GM18498 (cell line): ENCODE measurements around the gene FZD2.
"Not testable (repeated sequence)": the region's sequence is repeated elsewhere in the genome, so short reads cannot be mapped to it uniquely, and the experiment has no call there.

Experiments used
- ATAC-seq: cut with Tn5 transposase; IDR thresholded peaks from one replicate; pipeline ENCODE4 v1.9.1; 2021; ENCODE audit warnings: mild to moderate bottlenecking, moderate library complexity; ENCODE audit not compliant: unreplicated experiment

The FZD2 gene

DNA sequence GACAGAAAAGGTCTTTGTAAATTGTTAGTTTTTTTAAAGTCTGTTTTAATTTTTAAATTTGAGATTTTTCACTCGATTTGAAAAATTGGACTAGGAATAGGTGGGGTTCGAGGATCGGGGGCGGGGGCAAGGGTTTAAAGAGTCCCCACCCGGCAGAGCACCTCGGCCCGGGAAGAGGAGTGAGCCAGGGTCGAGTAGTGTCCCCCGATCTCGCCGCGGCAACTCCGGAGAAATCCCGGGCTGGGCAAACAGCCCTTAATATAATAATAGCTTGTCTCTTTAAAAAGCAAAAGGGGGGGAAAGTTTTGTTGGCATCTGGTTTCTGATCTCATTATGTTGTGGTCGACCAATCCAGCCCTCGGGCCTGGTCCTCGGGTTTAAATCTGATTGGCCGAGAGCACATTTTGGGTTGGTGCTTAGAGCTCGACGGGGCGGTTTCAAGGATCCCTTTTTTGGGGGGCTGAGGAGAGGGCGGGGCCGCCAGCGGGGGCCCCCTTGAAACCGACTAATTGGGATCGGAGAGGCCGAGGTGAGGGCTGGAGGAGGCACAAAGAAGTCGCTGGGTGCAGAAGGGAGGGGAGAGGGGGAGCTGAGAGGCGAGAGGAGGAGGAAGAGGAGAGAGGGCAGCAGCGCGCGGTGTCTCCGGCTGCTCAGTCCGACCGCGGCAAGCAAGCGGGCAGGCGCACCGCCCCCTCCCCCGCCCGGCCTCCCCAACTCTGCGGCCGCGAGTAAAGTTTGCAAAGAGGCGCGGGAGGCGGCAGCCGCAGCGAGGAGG, at the start of gene FZD2:
FZD2 (plus strand) TSS at position 653 of the 775 bp plus-strand sequence. CDS start 205 bp downstream, outside the sequence.
- peak; percentile 64 for ATAC-seq

DNA sequence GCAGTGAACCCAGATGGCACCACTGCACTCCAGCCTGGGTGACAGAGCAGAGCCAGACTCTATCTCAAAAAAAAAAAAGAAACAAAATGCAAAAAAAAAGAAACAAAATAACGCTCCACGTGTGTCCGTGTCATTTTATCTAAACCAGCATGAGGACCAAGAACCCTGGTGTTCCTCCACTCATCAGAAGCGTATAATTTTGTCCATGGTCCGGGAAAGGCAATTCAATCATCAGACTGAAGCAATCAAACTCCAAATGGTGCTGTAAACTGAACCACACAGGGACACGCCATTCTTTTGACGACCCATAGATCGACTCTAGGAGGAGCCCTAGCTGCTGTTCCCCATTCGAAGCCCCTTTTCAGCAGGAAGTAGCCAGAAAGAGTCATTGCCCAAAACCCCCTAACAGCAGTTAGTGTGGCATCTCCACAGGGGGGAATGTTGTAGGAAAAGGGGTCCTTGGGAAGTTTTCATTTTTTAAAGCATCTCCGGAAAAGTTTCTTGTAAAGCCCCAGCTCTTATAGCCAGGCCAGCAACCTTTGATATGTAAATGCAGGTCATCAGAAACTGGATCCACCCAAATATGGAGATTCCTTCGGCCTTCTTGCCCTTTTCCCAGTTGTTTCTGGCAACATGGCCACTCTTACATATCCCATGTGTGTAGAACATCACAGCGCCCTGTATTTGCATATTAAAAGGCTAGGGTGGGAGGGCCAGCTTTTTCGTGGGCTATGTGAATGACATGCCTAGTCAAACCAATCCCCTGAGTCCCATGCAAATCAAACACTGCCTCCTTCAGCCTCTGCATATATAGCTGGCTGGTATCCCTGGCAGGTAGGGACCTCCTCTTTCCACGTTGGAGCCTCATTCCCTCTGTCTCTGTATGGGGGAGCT, 45.8 kb upstream of the FZD2 start:
- ATAC-seq = not testable (repeated sequence)

DNA sequence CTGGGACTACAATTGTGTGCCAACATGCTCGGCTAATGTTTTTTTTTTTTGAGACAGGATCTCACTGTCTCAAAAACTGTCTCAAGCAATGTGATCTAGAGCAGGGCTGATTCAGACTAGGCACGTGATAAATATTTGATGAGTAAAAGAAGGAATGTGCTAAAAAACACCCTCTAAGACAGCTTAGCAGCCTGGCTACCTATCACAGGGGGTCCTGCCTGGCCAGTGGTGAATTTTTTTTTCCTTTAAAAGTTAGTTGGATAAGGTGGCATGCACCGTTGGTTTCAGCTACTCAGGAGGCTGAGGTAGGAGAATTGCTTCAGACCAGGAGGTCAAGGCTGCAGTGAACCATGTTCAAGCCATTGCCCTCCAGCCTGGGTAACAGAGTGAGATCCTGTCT, 39.3 kb upstream of the FZD2 start:
- no peak for ATAC-seq

DNA sequence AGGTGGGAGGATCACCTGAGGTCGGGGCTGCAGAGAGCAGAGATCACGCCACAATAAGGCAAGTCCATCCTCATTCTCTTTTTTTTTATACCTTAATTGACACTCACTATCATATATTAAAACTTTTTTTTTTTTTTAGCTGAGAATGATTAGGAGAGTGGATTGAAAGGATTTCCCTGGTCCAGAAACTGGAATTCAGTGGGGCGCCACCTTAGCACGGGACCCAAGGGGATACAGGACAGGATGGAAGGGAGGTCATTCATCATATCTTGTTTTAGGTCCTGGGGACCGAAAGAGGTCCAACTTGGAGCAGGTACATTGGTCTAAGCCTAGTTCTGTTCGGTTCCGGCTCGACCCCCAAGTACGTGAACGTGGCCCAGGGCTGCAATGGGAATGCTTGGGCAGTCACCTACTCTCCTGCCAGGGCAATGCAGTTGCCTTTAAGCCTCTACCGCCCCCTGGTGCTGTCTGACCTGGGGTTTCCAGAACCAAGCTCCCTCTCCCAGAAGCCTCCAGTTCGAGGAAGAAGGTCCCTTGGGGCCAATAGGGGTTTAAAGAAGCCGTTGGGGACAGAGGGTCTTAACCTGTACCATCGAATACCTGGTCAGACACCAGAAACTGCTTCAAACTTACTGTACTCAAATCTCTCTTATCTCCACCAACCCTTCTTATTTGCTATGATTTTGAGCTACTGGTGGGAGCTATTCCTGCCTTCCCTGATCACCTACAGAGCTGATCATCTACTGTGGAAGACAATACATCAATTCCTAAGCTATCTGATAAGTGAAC, 34.2 kb upstream of the FZD2 start:
- ATAC-seq = no peak

DNA sequence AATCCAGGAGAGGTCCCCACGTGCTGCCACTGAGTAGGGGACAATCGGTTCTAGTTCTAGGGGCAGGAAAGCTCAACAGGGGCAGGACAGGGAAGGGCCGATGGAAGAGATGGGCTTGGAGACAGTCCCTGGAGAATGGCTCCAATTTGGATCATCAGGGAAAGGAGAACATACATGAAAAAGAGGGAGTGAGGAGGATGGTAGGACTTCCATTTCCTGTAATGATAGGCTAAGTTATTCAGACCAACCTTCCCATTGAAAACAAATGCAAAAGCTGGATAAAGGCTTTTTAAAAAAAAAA, 33.7 kb upstream of the FZD2 start:
- no peak for ATAC-seq

DNA sequence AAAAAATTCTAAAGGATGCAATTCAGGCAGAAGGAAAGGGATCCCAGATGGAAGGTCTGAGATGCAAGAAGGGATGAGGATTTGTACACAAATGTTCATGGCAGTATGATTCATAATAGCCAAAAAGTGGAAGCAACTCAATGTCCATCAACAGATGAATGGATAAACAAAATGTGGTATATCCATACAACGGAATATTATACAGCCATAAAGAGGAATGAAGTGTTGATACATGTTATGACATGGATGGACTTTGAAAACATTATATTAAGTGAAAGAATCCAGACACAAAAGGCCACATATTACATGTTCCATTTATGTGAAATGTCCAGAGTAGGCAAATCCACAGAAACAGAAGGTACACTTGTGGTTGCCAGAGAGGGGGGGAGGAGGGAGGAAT, 30.2 kb upstream of the FZD2 start:
- ATAC-seq = no peak

DNA sequence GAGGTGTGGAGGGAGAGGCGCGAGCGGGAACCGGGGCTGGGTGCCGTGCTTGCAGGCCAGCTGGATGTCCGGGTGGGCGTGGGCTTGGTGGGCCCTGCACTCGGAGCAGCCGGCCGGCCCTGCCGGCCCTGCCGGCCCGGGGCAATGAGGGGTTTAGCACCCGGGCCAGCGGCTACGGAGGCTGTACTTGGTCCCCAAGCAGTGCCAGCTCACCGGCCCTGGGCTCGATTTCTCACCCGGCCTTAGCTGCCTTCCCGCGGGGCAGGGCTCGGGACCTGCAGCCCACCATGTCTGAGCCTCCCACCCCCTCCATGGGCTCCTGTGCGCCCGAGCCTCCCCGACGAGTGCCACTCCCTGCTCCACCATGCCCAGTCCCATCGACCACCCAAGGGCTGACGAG, 29.3 kb upstream of the FZD2 start:
- ATAC-seq = no peak

DNA sequence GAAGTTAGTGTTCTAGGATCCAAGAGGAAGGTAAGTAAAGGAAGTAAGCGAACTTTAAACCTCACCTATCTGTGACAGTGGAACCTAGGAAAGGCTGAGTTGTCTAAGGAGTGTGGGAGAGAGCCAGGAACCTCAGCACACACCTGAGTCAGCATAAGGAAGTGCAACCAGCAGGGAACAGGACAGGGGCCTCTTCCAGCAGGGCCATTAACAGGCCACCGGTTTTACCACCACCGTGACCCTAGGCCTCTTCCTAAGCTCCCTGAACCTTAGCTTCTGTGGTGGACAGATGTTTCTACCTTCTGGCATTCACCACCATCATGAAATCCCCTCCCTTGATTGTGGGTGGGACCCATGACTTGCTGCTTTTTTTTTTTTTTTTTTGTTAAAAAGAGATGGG, 27.4 kb upstream of the FZD2 start:
- no peak for ATAC-seq

DNA sequence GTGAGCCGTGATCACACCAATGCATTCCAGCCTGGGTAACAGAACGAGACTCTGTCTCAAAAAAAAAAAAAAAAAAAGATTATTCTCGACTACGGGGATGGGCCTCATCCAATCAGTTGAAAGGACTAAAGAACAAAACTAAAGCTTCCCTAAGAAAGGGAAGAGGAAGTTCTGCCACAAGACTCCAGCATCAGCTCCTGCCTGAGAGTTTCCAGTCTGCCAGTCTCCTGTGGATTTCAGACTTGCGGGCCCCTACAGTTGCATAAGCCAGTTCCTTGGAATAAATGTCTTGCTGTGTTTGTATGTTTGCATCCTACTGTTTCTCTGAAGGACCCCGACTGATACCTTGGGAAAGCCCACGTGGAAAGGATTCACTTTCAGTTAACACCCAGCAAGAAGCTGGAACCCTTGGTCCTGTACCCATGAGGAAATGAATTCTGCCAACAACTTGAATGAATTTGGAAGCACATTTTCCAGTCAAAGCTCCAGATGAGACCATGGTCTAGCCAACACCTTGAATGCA, 26.3 kb upstream of the FZD2 start:
- no peak for ATAC-seq

DNA sequence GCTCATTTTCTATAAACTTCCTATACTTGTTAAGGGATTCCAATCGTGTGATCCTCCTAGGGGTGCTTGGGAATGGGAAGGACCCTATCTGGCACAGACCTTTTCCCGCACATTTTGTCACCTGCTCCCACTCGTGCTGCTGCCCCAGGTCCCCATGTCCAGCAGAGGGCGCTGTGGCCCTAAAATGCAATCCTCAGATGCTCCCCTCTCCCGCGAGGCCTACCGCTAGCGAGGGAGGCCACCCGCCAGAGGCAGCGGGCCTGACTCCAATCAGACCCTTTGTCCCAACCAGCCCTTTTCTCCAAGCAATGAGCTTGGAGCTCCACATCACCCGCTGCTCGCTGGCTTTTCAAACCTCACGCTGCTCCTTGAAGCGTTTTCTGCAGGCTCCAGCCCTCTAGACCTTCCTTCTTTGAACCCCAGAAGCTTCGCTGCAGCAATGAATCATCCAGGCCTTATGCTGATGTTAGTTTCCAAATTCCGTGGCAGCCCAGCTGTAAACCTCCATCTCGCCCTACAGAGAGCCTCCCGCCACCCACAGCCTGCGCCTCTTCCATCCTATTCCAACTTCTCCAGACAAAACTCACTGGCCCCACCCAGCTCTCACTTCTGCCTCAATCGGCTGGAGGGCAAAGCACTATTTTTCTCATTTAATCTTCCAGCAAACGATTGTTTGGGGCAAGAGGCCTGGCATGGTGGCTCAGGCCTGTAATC, 23.6 kb upstream of the FZD2 start:
- no peak for ATAC-seq

DNA sequence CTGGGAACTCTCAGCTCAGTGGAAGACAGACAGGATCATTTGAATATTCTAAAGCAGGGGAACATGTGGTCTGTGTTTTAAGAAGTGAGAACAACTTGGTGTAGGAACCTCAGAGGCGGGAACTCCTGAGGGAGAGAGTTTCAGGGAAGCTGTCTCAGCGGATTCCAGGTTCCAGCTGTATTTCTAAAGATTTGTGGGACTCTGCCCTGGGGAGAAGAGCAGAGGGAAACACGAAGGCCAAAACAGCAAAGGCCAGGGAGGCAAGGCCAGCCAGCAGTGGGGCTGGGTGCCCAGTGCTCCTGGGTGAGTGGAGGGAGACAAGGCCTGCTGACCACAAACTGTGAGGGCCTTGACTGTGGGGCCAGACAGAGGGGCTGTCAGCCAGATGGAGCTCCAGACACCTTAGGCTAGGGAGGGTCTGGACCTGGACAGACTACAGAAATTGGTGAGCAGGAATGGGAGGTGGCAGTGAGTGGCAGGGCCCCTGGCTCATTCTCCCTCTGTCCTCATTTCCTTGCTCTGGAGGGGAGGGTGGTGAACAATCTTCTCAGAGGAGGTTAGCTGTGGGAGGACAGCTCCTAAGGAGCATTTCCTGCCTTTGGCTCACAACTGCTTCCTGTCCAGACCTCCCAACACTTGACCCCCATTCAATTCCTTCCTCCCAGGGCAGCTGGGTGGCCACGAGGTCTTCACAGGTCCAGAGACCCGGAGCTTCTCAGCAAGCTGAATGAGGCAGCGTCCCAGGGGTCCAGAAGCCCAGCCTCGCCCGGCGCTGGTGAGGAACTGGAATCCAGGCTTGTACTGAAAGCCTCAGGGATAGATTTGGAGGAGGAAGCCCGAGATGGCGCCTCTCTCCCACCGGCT, 21.0 kb upstream of the FZD2 start:
- ATAC-seq = no peak

DNA sequence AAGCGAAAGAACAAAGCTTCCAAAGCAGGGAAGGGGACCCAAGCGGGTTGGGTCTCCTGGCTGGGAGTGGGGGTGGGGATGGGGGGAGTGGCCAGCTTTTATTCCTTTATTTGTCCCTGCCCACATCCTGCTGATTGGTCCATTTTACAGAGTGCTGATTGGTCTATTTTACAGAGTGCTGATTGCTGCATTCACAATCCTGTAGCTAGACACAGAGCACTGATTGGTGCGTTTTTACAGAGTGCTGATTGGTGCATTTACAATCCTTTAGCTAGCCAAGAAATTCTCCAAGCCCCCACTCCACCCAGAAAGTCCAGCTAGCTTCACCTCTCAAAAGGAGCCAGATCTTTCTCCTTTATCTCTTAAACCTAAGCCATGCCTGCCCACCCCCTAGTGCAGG, 19.4 kb upstream of the FZD2 start:
- ATAC-seq = not testable (repeated sequence)

DNA sequence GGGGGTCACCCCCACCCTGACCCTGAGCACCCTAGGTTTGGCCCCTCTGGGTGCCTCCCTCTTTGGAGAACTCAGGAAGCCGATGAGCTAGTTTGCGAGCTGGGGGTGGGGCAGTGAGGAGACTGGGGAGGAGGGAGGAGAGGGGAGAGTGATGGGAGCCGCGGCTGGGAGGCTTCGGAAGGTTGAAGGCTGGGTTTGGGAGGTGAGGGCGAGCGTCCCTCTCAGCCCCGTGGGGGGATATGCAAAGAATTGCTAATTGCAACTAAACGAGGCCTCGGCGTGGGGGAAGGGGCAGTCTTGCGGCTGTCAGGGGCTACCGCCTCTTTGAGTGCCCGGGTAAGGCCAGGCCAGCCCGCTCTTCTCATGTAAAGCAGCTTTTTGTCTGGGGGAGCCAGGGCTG, 17.6 kb upstream of the FZD2 start:
- ATAC-seq = no peak

DNA sequence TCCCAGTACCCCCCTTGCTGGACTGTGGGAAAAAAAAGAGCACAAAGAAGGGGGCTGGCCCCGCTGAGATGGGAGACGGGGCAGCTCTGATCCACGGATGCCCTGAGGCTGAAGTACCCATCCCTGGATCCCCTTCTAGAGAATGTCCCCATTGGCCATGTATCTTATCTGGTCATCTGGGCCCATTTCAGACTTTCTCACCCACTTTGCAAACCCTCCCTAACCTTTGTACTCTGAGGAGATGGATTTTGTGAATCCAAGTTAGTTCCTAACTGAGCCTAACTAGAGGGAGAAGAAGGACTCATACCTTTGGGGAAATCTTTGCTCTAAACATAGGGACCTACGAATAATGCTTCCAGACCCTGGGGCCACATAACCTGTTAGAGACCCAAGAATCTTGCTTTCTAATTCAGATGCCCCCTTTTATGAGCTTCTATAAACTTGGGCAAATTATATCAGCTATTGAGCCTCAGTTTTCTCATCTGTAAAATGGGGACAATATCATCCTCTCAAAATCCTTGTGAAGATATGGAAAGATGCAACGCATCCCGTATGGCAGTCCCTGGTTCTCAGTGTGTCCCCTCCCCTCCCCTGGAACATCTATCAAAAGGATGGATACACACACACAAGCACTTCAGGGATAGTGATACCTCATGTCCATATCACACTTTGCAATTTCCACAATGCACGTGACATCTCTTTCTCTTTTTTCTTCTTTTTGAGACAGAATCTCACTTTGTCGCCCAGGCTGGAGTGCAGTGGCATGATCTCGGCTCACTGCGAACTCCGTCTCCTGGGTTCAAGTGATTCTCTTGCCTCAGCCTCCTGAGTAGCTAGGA, 16.8 kb upstream of the FZD2 start:
- ATAC-seq = no peak

DNA sequence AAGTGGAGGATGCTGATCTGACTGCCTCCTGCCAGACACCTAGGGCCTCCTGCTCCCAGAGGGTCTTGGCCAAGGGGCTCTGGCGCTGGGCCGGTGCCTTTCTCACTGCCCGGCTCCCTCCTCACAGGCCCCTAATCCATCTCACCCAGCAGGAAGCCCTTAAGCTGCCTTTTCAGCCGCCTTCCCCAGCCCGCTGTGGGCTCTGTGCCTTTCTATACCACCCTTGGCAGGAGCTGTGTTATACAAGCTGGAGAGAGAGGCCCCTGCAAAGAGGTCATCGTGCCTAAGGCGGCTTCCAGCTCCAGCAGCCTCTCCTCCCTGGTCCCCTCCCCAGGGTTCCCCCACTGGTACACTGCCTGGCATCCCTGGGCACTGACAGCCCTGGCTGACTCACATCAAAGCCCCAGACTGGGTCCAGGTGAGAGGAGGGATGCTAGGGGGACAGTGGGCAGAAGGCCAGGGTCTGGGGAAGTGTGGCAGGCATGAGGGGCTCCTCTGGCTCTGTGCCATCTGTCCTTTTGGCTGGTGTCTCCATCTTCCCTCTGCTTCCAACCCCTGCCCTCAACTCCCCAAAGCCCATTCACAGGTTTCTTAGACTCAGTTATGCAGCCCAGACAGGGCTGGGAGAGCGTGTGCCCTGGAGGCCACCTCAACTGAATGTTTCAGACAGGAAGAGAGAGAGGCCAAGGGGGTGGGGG, 15.3 kb upstream of the FZD2 start:
- no peak for ATAC-seq

DNA sequence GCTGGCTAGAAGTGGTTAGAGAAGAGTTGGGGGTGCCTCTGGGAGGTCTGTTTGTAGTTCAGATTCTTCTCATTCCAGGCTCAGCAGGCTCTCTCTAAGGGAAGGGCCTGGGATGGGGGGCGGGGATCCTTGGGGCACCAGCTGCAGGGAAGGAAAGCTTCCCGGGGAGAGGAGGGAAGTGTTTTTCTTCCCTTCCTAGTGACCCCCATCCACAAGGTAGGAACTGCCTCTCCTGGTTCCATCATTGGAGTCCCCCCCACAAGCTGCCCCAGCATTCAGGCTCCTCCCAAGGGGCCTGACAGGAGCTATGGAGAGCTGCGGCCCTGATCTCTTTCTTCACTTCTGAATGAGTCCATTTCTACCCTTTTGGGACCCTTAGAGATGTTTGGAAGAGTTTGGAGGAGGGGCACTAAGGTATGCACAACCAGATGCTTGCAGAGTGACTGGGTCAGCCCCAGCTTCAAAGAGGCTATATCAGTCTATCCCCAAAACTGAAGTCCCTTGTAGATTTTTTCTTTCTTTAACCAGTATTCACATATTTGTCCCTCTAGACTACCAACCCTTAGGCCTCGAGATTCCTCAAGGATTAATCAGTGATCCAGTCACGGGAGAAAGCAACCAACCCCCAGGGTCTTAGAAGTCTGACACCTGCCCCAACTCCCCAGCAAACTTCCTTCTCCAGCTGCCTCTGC, 13.9 kb upstream of the FZD2 start:
- ATAC-seq = no peak

DNA sequence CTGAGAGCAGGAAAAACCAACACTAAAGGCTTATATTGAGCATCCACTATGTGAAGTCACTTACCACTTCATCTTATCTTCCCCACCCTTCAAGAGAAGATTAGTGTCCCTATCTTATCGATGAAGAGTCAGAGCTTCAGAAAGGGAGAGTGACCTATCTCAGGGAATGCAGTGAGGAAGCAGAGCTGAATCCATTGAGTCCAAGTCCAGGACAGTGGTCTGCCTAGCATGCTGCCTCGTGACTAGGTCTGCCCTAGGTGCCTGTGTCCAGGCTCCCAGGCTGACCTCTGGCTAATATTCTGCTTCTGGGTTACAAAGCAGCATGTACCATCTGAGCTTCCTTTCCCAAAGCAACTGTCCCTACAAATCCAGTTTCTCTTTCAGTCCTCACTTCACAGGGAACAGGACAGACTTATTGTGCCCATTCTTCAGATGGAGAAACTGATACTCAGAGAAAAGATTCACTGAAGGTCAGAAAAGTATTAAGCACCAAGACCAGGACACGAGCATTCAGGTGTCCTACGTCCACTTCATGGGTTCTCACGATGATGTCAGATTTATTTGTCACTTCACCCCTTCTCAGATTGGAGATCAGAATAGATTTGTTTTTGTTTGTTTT, 13.3 kb upstream of the FZD2 start:
- no peak for ATAC-seq
